Naive thymus-derived CD8-positive, alpha-beta T cell (primary cell): ENCODE data around the gene DNAH17. TPM values are rescaled to one million over a fixed set of nuclear protein-coding genes. Genes with fewer than 3 reads are reported as not detected.
"Not testable (repeated sequence)": the region's sequence is repeated elsewhere in the genome, so short reads cannot be mapped to it uniquely, and the experiment has no call there.

Source experiments
- ATAC-seq, 2 donors: fragments of 150-1000 bp; cut with Tn5 transposase in 1 of 2; sonication (Bioruptor Pico), chemical (Tn5 transposase) in 1 of 2; 1 replicate in 1 of 2; 2 replicates in 1 of 2; pipeline ENCODE4 v1.10.0; 2021; ENCODE audit warnings: mild to moderate bottlenecking in 2 of 2, moderate library complexity in 2 of 2
- POLR2A ChIA-PET: fragments of 350-600 bp; sonication (Branson Sonifier 250); formaldehyde crosslinking; loops from one replicate; lab custom pipeline; 2021; ENCODE audit warnings: antibody characterized with exemption; lab: Charles Lee
- DNase-seq, 10 donors: peaks; one replicate each; pipeline versions ENCODE4 v3.0.0 to v3.0.0-alpha.2; 2020 to 2022
- H3K27ac Mint-ChIP-seq, 10 donors: one replicate each; pipeline ENCODE4 v1.8.0; 2020 to 2022; ENCODE audit warnings: mild to moderate bottlenecking in 10 of 10, mixed read lengths in 10 of 10, moderate library complexity in 4 of 10, inconsistent platforms in 1 of 10
- H3K27me3 Mint-ChIP-seq, 5 donors: one replicate each; pipeline ENCODE4 v1.8.0; 2021 to 2022; ENCODE audit warnings: mixed read lengths in 5 of 5
- H3K36me3 Mint-ChIP-seq, 3 donors: one replicate each; pipeline ENCODE4 v1.8.0; 2020 to 2022; ENCODE audit warnings: mixed read lengths in 3 of 3, mild to moderate bottlenecking in 2 of 3, inconsistent platforms in 1 of 3
- H3K4me1 Mint-ChIP-seq, 4 donors: one replicate each; pipeline ENCODE4 v1.8.0; 2021 to 2022; ENCODE audit warnings: mixed read lengths in 4 of 4
- H3K4me3 Mint-ChIP-seq, 10 donors: one replicate each; pipeline ENCODE4 v1.8.0; 2020 to 2022; ENCODE audit warnings: mild to moderate bottlenecking in 10 of 10, mixed read lengths in 10 of 10, moderate library complexity in 6 of 10, inconsistent platforms in 1 of 10
- H3K9me3 Mint-ChIP-seq, 9 donors: one replicate each; pipeline ENCODE4 v1.8.0; 2020 to 2022; ENCODE audit warnings: mixed read lengths in 9 of 9, mild to moderate bottlenecking in 3 of 9, inconsistent platforms in 1 of 9, moderate library complexity in 1 of 9
- polyA plus RNA-seq, 3 donors: library from polyadenylated mRNA; unstranded; fragments of 300-500 nt; fragmentation: Illumina TruSeq; gene quantifications; one replicate each; pipeline ENCODE4 v1.2.3, GENCODE V29; 2021
- total RNA-seq, 8 experiments: library from RNA in 2 of 8; stranded (reverse) in 2 of 8; gene quantifications; one replicate each; pipeline ENCODE4 v1.2.3 and lab custom pipeline; 2021 to 2026

Gene DNAH17
- total and polyA plus RNA-seq, 5 experiments from 2014 or later = 0.28 to 0.81 (median 0.38) TPM; not detected in 2

DNA sequence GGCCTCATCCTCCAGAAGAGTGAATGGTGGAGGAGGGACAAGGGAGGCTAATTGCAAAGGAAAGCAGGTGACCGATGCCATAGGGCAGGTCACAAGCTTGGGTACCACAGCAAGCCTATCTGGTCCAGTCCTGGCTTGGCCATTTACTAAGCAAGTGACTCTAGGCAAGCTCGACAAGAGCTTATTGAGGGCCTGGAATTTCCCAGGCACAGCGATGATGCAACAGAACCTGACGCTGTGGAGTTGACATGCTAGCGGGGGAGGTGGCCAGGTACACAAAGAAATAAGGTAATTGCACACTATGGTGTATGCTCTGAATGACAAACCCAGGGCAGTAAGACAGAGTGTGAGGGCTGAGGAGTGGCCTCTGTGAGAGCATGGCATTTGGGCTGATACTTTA, 100.2 kb downstream of the DNAH17 start:
- no peak for DNase-seq
- ATAC-seq = no peak
- H3K36me3 Mint-ChIP-seq = no peaks in the 10 kb centered on the region
- no peak overlapping the region for H3K27ac Mint-ChIP-seq
- H3K27me3 Mint-ChIP-seq = peaks cover 0 to 4% (median 0%) of the 10 kb centered on the region in 5 donors
- peaks cover 0 to 13% (median 6%) of the 10 kb centered on the region in 4 donors for H3K4me1 Mint-ChIP-seq
- H3K4me3 Mint-ChIP-seq = no peak overlapping the region
- H3K9me3 Mint-ChIP-seq = no peaks in the 10 kb centered on the region
- POLR2A ChIA-PET = no interaction called here

DNA sequence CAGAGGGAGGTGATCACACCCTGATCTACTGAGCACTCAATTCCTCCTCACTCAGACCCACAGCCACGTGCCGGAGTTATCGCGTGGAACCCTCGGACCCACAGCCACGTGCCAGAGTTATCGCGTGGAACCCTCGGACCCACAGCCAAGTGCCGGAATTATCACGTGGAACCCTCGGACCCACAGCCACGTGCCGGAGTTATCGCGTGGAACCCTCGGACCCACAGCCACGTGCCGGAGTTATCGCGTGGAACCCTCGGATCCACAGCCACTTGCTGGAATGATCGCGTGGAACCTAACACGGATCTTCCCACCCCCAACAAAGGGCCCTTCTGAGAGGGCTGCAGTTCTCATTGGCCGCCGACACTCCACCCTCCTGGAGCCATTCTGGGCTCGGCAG, 101.0 kb downstream of the DNAH17 start:
- H3K36me3 Mint-ChIP-seq = no peaks in the 10 kb centered on the region
- H3K9me3 Mint-ChIP-seq = no peaks in the 10 kb centered on the region

DNA sequence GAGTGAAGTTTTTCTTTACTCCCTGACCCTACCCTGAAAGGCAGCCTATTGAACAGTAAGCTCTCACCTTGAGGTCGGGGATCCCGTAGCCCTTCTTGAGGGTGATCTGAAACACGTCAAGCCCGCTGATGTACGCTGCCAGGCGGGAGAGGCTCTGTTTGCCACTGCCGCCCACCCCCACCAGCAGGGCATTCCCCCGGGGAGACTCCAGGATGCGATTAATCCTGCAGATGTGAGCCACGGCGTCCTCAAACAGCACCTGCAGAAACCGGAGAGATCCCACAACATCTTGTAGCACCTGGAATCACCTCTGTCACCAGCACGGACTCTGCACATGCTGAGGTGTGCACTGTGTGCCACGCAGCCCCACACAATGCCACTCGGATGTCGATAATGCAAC, 102.0 kb downstream of the DNAH17 start:
- Mint-ChIP-seq H3K9me3 (no peaks in the 10 kb centered on the region), H3K27me3 (peaks cover 0 to 7% (median 0%) of the 10 kb centered on the region in 5 donors), H3K4me1 (peaks cover 0 to 13% (median 6%) of the 10 kb centered on the region in 4 donors), H3K36me3 (no peaks in the 10 kb centered on the region), H3K4me3 (no peak overlapping the region), H3K27ac (no peak overlapping the region)
- ATAC-seq = no peak
- POLR2A ChIA-PET = no interaction called here
- no peak for DNase-seq

More for the DNA sequence above, 101.0 kb downstream of the DNAH17 start:
- H3K27me3 Mint-ChIP-seq = peaks cover 0 to 7% (median 0%) of the 10 kb centered on the region in 5 donors
- DNase-seq (no peak), ATAC-seq (no peak)
- POLR2A ChIA-PET = no interaction called here
- peaks cover 0 to 13% (median 6%) of the 10 kb centered on the region in 4 donors for H3K4me1 Mint-ChIP-seq
- H3K27ac Mint-ChIP-seq = no peak overlapping the region
- no peak overlapping the region for H3K4me3 Mint-ChIP-seq

DNA sequence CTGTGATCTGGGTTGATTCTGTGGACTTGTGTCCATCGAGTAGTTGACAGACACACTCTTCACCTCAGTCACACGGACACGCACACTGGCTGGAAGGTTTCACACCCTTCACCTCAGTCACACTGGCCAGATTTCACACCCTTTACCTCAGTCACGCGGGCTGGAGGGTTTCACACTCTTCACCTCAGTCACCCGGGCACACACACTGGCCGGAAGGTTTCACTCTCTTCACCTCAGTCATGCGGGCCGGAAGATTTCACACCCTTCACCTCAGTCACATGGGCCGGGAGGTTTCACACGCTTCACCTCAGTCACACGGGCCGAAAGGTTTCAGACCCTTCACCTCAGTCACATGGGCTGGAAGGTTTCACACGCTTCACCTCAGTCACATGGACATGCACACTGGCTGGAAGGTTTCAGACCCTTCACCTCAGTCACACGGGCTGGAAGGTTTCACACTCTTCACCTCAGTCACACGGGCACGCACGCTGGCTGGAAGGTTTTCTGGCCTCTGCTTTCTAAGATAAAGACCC, 102.5 kb downstream of the DNAH17 start:
- Mint-ChIP-seq H3K27ac (peak overlapping the region in 2 of 10 donors; percentile 60 to 68), H3K27me3 (peaks cover 0 to 7% (median 0%) of the 10 kb centered on the region in 5 donors), H3K36me3 (no peaks in the 10 kb centered on the region), H3K4me1 (peaks cover 0 to 13% (median 6%) of the 10 kb centered on the region in 4 donors), H3K4me3 (peak overlapping the region in 2 of 10 donors; percentile 28 to 78), H3K9me3 (no peaks in the 10 kb centered on the region)
- ATAC-seq (no peak), DNase-seq (peak in 1 of 10 donors; percentile 32)
- POLR2A ChIA-PET = no interaction called here

DNA sequence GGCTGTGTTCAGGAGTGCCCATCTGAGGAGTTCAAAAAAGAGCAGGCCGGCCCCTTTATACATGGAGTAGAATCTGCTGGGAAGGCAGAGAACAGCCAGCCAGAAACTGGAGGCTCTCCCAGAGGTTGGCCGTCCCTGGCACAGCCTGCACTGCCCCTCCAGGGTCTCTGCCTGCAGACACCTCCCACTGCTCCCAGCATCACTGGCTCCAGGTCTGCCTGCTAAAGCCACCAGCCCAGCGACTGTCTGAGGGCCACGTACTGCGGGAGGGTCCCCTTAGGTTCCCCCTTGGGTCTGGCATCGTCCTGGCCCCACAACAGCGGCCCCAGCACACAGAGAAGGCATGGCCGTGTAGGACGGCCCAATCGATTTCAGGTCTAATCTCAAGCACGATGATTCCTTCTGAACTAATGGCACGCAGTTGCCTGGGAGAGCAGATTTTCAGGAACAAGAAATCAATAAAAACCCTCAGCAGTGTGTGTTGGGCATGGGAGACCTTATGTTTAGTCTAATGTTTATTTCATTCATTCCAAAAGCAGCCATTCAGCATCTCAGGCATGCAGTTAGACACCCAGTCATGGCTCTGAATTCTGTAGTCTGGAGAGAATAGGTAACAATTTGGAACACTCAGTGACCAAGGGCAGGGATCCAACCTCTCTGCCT, 103.1 kb downstream of the DNAH17 start:
- DNase-seq = no peak
- ATAC-seq = no peak
- H3K9me3 Mint-ChIP-seq = no peaks in the 10 kb centered on the region
- peak overlapping the region in 1 of 10 donors; percentile 78 for H3K4me3 Mint-ChIP-seq
- H3K27ac Mint-ChIP-seq = peak overlapping the region in 2 of 10 donors; percentile 60 to 68
- H3K4me1 Mint-ChIP-seq = peaks cover 0 to 13% (median 6%) of the 10 kb centered on the region in 4 donors
- H3K36me3 Mint-ChIP-seq = no peaks in the 10 kb centered on the region
- H3K27me3 Mint-ChIP-seq = peaks cover 0 to 7% (median 0%) of the 10 kb centered on the region in 5 donors
- POLR2A ChIA-PET = no interaction called here

DNA sequence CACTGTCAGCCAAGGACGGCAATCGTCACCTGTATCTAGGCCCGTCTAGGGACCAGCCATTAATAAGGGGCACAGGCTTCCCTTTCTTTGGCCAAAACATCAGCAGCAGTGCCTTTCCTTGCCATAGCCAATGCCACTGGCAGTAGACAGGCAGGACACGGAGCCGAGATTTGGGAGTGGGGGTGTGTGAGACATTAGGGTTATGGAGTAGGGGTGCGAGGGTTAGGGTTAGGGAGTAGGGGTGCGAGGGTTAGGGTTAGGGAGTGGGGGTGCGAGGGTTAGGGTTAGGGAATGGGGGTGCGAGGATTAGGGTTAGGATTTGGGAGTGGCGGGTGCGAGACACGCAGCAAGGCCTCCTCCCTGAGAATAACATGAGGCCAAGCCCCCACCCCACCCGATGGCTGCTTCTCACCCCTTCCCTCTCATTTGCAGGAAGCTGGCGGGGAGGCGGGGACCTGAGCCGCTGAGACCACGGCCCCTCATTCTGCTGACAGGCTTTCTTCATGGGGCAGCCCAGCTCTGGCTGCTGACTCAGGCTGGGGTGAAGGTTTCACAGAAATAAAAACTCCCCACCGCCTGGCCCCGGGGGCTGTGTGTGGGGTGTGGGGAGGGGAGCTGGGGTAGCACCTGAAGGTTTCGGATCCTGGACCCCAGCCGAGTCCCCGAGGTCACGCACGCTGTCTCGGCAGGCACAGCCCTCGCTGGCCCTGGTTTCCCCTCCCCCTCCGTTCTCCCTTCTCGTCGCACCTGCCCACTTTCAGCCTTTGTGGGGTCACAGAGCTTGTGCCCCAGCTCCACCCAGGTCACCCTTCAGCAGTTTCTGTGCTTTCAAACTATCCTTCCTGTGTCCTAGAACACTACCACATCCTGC, 104.9 kb downstream of the DNAH17 start:
- Mint-ChIP-seq H3K9me3 (no peaks in the 10 kb centered on the region), H3K4me3 (no peak overlapping the region), H3K27ac (peak overlapping the region in 1 of 10 donors; percentile 48), H3K4me1 (peaks cover 0 to 13% (median 6%) of the 10 kb centered on the region in 4 donors), H3K27me3 (peaks cover 0 to 7% (median 0%) of the 10 kb centered on the region in 5 donors), H3K36me3 (no peaks in the 10 kb centered on the region)
- DNase-seq = no peak
- no peak for ATAC-seq
- POLR2A ChIA-PET = no interaction called here

DNA sequence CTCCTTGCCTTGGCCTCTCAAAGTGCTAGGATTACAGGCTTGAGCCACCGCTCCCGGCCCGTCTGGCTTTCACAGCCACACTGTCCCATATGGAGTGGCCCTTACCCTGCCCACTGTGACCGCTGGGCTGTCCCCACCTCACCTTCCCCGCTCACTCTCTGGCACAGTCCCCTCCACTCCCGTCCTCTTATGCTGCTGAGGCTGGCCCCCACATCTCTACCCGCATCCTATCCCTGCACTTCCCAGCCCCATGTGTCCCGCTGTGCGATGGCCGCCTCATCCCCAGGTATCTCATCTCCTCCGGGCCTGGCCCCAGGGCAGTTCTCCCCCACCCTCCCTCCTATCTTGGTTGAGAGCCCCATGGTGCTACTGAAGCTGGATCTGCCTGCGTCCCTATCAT, 105.6 kb downstream of the DNAH17 start:
- no peaks in the 10 kb centered on the region for H3K9me3 Mint-ChIP-seq
- no peak overlapping the region for H3K4me3 Mint-ChIP-seq
- H3K36me3 Mint-ChIP-seq = no peaks in the 10 kb centered on the region
- H3K27ac Mint-ChIP-seq = peak overlapping the region in 1 of 10 donors; percentile 24
- ATAC-seq (no peak), DNase-seq (no peak)
- peaks cover 0 to 7% (median 0%) of the 10 kb centered on the region in 5 donors for H3K27me3 Mint-ChIP-seq
- POLR2A ChIA-PET = no interaction called here
- peaks cover 0 to 13% (median 7%) of the 10 kb centered on the region in 4 donors for H3K4me1 Mint-ChIP-seq

DNA sequence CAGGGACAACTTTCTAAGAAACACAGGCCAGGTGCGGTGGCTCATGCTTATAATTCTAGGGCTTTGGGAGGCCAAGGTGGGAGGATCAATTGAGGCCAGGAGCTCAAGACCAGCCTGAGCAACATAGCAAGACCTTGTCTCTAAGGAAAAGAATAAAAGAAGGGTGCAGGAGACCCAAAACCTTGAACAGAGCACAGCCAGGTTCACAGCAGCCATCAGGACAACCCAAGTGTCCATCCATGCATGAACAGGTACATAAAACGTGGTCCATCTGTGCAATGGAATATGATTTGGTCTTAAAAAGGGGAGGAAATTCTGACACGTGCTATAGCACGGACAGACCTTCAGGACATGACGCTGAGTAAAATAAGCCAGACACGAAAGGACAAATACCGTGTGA, 107.8 kb downstream of the DNAH17 start:
- Mint-ChIP-seq H3K27me3 (peaks cover 0 to 7% (median 0%) of the 10 kb centered on the region in 5 donors), H3K4me3 (no peak overlapping the region), H3K36me3 (no peaks in the 10 kb centered on the region), H3K9me3 (peaks cover 0 to 3% (median 0%) of the 10 kb centered on the region in 9 donors), H3K4me1 (peaks cover 0 to 3% (median 2%) of the 10 kb centered on the region in 4 donors), H3K27ac (peak overlapping the region in 1 of 10 donors; percentile 19)
- ATAC-seq (no peak), DNase-seq (no peak)
- POLR2A ChIA-PET = interaction anchor here (0.7 kb wide), 1 partner anchor 623 kb away, joined by 4 read pairs; no protein-coding TSS in a partner anchor

DNA sequence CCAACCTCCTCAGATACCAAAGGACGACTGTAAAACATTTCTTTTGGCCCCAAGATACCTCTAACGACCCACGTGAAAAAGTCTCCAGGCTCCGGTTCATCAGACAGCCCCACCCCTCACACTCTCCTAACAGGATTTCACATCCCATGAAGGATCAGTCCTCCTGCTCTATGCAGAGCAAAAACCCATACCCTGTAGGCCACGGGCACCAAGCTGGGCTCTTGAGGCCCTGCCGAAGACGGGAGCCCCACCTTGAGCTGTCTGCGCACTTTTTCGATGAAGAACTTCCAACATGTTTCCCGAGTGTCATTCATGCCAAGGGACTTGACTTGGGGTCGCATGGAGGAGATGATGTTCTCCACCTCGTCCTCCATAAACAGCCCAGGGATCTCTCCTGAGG, 108.8 kb downstream of the DNAH17 start:
- Mint-ChIP-seq H3K4me1 (peaks cover 0 to 3% (median under 1%) of the 10 kb centered on the region in 4 donors), H3K9me3 (peaks cover 0 to 3% (median 0%) of the 10 kb centered on the region in 9 donors), H3K27ac (no peak overlapping the region), H3K4me3 (no peak overlapping the region), H3K36me3 (no peaks in the 10 kb centered on the region), H3K27me3 (peaks cover 0 to 7% (median 0%) of the 10 kb centered on the region in 5 donors)
- ATAC-seq (no peak), DNase-seq (no peak)
- POLR2A ChIA-PET = interaction anchor here (0.6 kb wide), 1 partner anchor 454 kb away, joined by 3 read pairs; no protein-coding TSS in a partner anchor

DNA sequence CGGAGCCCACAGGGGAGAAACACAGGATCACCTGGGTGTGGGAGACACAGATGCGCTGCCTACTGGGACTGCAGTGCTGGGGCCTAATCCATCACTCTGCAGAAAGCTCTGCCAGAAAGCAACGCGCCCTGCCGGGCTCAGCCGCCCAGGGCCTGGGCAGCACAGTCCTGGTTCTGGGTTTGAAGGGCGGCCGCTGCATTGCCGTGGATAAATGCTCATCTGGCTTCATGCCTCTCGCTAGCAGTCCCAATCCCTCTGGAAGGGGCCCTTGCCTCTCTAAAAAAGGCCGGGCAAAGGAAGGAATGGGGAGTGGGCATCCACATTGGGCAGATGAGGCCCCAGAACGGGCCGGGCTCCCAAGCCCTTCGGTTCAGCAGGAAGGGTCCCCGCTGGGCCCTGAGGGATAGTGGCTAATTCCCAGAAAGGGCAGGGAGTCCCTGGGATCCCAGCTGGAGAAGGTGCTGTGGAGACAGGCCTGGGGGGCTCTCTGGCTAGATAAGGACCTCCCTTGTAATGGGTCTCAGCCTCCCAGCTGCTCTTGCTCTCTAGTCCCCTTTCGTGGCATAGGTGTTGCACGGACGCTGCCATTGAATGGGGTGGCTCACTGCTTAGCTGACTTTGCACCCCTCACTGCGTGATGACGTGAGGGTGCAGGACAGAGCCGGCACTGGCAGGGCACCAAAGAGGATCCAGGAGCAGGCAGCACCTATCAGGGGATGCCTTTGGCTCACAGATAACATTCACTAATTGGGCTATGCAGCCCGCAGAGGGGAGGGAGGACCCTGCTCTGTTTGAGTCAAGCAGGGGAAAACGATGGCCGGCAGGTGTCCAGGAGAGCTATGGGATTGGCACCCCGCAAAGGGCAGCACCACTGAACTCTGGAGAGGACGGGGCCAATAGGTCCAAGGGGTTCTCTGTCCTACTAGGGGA, 110.1 kb downstream of the DNAH17 start:
- POLR2A ChIA-PET = no interaction called here
- ATAC-seq (no peak), DNase-seq (no peak)
- Mint-ChIP-seq H3K9me3 (peaks cover 0 to 3% (median 0%) of the 10 kb centered on the region in 9 donors), H3K4me1 (peaks cover 0 to 2% (median 0%) of the 10 kb centered on the region in 4 donors), H3K27ac (no peak overlapping the region), H3K36me3 (no peaks in the 10 kb centered on the region), H3K4me3 (no peak overlapping the region), H3K27me3 (peaks cover 0 to 4% (median 0%) of the 10 kb centered on the region in 5 donors)

DNA sequence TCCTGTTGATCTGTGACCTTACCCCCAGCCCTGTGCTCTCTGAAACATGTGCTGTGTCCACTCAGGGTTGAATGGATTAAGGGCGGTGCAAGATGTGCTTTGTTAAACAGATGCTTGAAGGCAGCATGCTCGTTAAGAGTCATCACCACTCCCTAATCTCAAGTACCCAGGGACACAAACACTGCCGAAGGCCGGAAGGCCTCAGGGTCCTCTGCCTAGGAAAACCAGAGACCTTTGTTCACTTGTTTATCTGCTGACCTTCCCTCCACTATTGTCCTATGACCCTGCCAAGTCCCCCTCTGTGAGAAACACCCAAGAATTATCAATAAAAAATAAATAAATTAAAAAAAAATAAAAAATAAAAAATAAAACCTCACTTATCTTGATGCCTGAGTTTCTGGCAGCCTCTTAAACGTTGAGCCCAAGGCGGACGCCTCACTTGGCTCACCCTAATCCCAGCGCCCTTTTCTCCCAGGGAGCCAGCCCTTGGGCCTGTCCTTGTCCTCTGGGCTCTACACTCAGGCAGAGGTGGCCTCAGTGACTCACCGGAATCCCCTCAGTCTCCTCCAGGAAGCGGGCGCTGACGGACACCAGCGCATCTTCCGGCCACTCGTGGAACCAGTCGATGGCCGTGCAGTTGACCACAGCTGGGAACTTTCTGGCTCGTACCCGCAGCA, 110.9 kb downstream of the DNAH17 start:
- ATAC-seq, DNase-seq, H3K4me1 Mint-ChIP-seq, H3K4me3 Mint-ChIP-seq, H3K9me3 Mint-ChIP-seq, H3K36me3 Mint-ChIP-seq, POLR2A ChIA-PET, H3K27me3 Mint-ChIP-seq, H3K27ac Mint-ChIP-seq: not testable (repeated sequence)
